ENCODE measurements around the gene EHD1.

GRCh38 chr11:64926689-64927088 lies 48.3 kb upstream of the EHD1 start:
- TF ChIP-seq CTCF (conservative IDR thresholded peaks at IDR 0.05; ENCODE audit: low read length) = no peak
- TF ChIP-seq EZH2phosphoT487 (IDR thresholded peaks at IDR 0.05; ENCODE audit: borderline replicate concordance, low read depth, low read length) = no peak

Measured in OCI-LY7 (cell line).